Stimulated activated CD4-positive, alpha-beta T cell treated with anti-CD3 and anti-CD28 coated beads, Interleukin-15, amount 100 ng/mL, for 1 hour (primary cell): ENCODE results near the gene PTEN.

Experiments
- DNase-seq, 2 donors: peaks; one replicate each; pipeline ENCODE4 v3.0.0-alpha.2; 2020; ENCODE audit warnings: low read depth in 1 of 2, low spot score in 1 of 2

The PTEN gene

GRCh38 chr10:87918254-87918859, 54.9 kb downstream of the PTEN start:
- no peak for DNase-seq

DNA sequence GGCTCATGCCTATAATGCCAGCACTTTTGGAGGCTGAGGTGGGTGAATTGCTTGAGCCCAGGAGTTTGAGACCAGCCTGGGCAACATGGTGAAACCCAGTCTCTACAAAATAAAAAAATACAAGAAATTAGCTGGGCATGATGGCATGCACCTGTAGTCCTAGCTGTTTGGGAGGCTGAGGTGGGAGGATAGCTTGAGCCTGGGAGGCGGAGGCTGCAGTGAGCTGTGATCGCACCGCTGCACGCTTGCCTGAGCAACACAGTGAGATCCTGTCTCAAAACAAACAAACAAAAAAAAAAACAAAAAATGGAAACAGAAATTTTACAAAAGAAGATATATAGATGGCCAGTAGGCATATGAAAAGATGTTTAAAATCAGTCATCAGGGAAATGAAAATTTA, 57.1 kb downstream of the PTEN start:
- no peak for DNase-seq

GRCh38 chr10:87921931-87922688, 58.7 kb downstream of the PTEN start:
- no peak for DNase-seq

DNA sequence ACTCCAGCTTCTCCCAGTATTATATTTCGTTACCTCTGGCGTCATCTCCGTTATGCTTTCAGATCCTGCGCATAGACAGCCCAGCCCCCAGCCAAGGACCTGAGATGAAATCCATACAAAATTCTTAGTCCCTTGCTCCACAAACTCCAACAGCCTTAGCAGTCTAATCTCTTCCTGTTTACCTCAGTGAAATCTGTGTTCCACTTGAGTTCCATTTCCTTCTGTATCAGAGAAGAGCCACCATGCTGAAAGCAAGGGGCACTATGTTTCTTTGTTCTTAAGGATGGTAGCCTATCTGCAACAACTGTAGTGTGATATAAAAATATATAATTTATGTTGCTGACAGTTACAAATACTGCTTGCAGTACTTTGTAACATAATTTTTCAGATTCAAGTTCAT, 59.8 kb downstream of the PTEN start:
- DNase-seq: no peak

DNA sequence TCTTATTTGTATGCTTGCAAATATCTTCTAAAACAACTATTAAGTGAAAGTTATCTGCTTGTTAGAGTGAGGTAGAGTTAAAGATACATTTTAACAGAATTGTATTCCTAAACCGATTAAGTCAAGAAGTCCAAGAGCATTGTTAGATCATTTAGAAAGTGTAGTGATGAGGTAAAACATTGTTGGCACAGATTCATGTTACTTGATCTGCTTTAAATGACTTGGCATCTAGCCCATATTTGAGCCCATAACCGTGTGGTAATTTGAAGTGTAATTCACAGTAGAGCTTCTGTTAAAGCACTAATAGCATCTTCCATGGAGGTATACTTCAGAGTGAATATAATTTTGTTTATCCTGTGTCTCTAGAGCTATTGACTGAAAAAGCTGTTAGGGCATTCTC, 62.1 kb downstream of the PTEN start:
- DNase-seq: no peak

- DNase-seq: no peak
Measured at GRCh38 chr10:87927091-87927490, 63.7 kb downstream of the PTEN start.

GRCh38 chr10:87928996-87929395, 65.6 kb downstream of the PTEN start:
- no peak for DNase-seq

DNA sequence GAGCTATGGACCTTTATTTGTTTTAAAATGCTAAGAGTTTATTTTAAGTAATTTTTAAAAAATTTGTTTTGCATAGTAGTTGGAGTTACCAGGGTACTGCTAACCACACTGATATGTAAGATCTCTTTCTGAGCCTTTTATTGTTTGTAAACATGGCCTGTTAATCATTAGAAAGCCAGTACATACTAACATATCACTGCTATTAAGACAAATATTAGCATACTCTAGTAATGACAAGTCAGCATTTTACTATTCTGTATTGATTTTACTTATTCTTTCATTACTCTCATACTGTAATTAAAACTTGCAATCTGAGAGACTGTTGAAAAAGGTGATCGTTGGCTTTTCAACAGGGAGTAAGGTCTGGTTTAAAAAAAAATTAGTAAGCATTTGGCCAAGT, 66.7 kb downstream of the PTEN start:
- DNase-seq: no peak

DNA sequence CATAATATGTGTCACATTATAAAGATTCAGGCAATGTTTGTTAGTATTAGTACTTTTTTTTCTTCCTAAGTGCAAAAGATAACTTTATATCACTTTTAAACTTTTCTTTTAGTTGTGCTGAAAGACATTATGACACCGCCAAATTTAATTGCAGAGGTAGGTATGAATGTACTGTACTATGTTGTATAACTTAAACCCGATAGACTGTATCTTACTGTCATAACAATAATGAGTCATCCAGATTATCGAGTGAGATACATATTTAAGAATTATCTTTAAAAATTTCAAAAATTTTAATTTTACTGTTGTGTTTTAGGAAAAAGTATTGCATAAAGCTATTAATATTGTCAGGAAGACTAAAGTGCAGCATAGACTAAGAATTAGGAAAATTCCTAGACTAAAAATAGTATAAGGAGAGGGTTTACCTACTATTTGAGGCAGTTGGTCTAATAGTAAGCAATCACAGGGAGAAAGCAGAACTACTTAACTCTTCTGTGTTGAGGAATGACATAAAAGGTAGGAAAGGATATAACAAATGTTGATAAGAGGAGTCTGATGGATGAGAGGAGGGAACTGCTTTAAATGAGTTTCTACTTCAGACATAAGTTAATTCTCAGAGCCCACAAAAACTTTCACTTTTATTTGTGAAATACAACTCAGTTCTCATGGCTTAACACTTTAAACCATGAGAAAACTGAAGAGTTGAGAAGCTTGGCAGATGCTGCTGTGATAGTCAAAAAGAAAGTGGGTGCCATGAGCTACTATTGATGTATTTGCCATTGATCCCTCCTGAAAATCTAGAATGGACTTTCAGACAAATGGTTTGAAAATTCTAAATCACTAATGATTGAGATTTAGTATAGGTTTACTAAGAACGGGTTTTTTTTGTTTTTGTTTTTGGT, 67.8 kb downstream of the PTEN start:
- DNase-seq: no peak

DNA sequence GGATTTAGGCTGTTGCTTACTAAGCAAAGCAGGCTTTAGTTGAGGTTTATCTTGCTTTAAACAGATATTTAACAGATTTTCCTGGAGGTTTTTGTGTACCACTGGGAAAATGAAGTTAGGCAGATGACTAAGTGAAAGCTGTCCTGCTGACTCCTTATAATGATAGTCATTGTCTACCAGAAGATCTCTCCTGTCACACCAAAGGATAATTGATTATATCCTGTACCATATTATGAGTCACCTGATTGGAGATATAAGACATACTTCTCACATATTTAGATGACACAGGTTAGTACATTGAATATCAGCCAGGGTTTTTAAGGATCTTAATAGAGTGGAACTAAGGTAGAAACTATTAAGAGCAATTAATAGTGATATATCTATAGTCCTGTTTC, 68.4 kb downstream of the PTEN start:
- no peak for DNase-seq

DNA sequence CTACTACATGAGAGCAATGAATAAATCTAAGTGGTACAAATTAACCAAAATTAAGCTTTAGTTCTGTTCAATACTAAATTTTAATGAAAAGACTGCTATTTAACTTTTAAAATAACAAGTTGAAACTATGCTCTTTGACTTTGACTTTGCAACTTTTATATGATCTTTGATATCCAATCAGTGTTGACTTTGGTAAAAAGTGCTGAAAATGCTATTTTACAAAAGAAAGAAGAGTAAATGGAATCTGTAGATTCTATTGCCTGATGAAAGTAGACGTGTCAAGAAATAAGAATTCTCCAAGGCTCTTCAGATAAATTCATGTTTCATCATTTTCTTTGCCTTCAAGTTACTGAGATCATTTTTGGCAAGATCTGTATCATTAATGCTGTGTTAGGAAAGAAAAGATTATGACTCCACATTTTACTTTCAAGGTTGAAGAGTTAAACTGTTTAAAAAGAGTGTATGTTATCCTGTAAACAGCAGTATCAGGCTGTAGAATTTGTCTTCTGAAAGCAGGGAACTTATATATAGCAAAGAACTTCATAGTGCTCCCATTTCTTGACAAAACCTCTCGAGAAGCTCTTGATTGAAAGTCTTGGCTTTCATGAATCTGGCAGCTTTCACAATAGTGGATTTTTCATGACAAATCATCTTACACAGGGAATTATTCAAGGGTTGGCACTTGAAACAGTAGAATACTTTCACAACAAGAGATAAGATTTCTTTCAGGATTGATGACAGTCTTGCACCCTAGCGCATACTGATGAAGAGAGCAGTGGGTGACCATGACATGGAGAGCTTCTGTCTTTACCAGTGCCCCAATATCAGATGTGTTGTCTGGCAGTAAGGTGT, 72.1 kb downstream of the PTEN start:
- no peak for DNase-seq

DNA sequence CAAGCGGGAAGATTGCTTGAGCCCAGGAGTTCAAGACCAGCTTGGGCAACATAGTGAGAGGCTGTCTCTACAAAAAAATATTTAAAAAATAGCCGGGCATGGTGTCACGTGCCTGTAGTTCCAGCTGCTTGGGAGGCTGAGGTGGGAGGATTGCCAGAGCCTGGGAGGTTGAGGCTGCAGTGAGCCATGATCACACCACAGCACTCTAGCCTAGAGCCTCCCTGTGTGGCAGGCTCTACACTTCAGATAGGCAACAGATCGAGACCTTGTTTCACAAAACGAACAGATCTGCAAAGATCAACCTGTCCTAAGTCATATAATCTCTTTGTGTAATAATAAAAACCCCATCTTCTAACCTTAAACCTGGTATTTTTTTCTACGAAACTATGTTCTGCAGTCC, 76.8 kb downstream of the PTEN start:
- DNase-seq: no peak

DNA sequence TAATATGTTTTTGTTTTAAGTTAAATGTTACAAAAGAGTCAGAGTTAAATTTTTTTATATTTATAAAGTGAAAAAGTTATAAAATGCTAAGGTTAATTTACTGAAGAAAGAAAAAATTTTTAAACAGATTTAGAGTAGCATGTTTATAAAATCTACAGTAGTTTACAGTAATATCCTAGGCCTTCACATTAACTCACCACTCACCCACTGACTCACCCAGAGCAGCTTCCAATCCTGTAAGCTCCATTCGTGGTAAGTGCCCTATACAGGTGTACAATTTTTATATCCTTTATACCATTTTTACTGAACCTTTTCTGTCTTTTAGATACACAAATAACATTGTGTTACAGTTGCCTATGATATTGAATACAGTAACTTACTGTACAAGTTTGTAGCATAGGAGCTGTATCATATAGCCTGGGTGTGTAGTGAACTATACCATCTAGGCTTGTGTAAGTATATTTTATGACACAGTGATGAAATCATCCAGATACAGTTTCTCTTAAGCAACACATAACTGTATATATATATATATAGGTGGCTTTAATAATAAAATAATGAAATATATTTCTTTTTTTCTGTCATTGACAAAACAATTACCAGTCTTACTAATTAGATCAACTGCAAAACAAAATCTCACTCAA, 79.6 kb downstream of the PTEN start:
- DNase-seq: no peak

GRCh38 chr10:87945984-87946383, 82.6 kb downstream of the PTEN start:
- DNase-seq: no peak

- DNase-seq: no peak
Measured at GRCh38 chr10:87952612-87953011, 89.2 kb downstream of the PTEN start.

DNA sequence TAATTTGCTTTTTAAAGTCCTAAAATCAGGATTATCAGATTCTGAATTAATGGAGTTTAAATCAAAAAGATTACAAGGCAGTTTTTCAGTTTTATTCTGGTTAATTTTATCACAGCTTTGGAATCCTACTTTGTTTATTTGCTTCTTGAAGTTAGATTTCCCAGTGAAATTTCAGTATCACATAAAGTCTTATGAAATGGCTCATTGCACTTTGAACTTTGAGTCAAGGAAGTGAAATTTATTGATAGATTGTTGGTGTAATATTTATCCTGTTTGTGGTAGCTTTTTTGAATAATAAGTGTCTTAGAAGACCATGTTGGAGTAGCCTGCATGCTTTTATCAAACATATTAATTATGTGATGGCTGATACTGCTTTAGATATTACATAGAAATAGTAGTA, 92.6 kb downstream of the PTEN start:
- no peak for DNase-seq

- DNase-seq: no peak
Measured at GRCh38 chr10:87957702-87958101, 94.3 kb downstream of the PTEN start.

DNA sequence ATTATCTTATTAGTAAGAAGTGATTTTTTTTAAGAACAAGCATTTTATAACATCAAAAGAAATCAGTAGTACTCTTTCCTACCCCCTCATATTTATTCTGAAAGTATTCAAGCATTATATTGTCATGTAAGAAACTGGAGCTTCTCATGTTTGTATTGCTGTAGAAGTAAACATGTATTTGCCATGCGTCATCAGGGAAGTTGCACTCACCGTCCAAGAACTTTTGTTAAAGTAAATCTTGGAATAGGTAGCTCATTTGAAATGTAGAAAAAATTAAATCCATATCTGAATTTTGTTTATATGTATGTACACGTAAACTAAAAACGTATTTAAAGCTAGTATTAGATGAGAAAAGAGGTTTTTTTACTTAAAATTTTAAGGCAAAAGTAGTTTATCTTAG, 96.8 kb downstream of the PTEN start:
- DNase-seq: no peak

DNA sequence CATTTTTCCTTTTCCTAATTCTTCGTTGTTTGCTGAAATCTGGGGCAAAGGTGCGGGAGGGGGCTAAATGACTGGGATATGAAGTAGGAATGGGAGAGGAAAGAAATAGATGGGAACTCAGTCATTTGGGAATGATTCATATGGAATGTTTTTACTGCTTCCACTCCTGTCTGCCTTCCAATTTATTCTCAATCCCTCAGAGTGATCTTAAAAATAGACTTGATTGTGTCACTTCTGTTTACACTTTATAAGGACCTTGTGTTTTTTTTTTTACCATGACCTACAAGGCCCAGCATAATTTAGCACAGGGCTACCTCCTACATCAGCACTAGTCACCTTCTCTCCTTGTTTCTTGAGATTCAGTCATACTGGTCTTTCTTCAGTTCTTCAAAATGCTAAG, 97.9 kb downstream of the PTEN start:
- no peak for DNase-seq

DNA sequence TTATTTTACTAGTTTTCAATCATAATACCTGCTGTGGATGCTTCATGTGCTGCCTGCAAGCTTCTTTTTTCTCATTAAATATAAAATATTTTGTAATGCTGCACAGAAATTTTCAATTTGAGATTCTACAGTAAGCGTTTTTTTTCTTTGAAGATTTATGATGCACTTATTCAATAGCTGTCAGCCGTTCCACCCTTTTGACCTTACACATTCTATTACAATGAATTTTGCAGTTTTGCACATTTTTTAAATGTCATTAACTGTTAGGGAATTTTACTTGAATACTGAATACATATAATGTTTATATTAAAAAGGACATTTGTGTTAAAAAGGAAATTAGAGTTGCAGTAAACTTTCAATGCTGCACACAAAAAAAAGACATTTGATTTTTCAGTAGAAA, 103.0 kb downstream of the PTEN start:
- DNase-seq: no peak

- no peak for DNase-seq
Measured at GRCh38 chr10:87973635-87974034, 110.2 kb downstream of the PTEN start.
